ENCODE measurements around the gene CDC7. TPM values are rescaled to one million over a fixed set of nuclear protein-coding genes. Genes with fewer than 3 reads are reported as not detected.
"Not testable (repeated sequence)": the region's sequence is repeated elsewhere in the genome, so short reads cannot be mapped to it uniquely, and the experiment has no call there.

The CDC7 gene
- total RNA-seq, 1 donor from 2014 or later, result 1.2 TPM

- intact Hi-C loops (cut with micrococcal nuclease), result no loop called here
- no peak for DNase-seq
- ATAC-seq, result no peak
These were observed 4.4 kb downstream of the CDC7 start for GRCh38 chr1:91505086-91505485.

GRCh38 chr1:91506071-91506470 lies 5.4 kb downstream of the CDC7 start:
- DNase-seq (no peak), ATAC-seq (no peak)
- intact Hi-C loops (cut with micrococcal nuclease), result no loop called here

GRCh38 chr1:91507328-91507727 lies 6.7 kb downstream of the CDC7 start:
- intact Hi-C loops (cut with micrococcal nuclease), result no loop called here
- no peak for ATAC-seq

GRCh38 chr1:91510754-91511153 lies 10.1 kb downstream of the CDC7 start:
- ATAC-seq, result no peak
- intact Hi-C loops (cut with micrococcal nuclease), result loop anchor here (5.0 kb wide), 1 partner anchor 417 kb away; no protein-coding TSS in a partner anchor
- DNase-seq, result no peak

More at GRCh38 chr1:91507328-91507727, 6.7 kb downstream of the CDC7 start:
- no peak for DNase-seq

GRCh38 chr1:91511386-91511785 lies 10.7 kb downstream of the CDC7 start:
- ATAC-seq (peak; percentile 32), DNase-seq (no peak)
- intact Hi-C loops (cut with micrococcal nuclease), result loop anchor here (5.0 kb wide), 1 partner anchor 416 kb away; no protein-coding TSS in a partner anchor

- no peak for ATAC-seq
- no peak for DNase-seq
- intact Hi-C loops (cut with micrococcal nuclease), result loop anchor here (5.0 kb wide), 1 partner anchor 414 kb away; no protein-coding TSS in a partner anchor
These were observed 12.5 kb downstream of the CDC7 start for GRCh38 chr1:91513160-91513559.

GRCh38 chr1:91513706-91514105 lies 13.1 kb downstream of the CDC7 start:
- intact Hi-C loops (cut with micrococcal nuclease), result loop anchor here (5.0 kb wide), 1 partner anchor 414 kb away; no protein-coding TSS in a partner anchor
- no peak for DNase-seq
- no peak for ATAC-seq

GRCh38 chr1:91515994-91516393 lies 15.3 kb downstream of the CDC7 start:
- ATAC-seq (no peak), DNase-seq (no peak)
- intact Hi-C loops (cut with micrococcal nuclease), result no loop called here

GRCh38 chr1:91516605-91517004 lies 16.0 kb downstream of the CDC7 start:
- ATAC-seq; intact Hi-C loops (cut with micrococcal nuclease); DNase-seq: not testable (repeated sequence)

GRCh38 chr1:91519167-91519566 lies 18.5 kb downstream of the CDC7 start:
- intact Hi-C loops (cut with micrococcal nuclease); DNase-seq: not testable (repeated sequence)
- peak; percentile 31 for ATAC-seq

- no peak for DNase-seq
- intact Hi-C loops (cut with micrococcal nuclease), result no loop called here
- ATAC-seq, result no peak
These were observed 20.4 kb downstream of the CDC7 start for GRCh38 chr1:91520942-91521507.

- intact Hi-C loops (cut with micrococcal nuclease), result no loop called here
- no peak for ATAC-seq
These were observed 22.8 kb downstream of the CDC7 start for GRCh38 chr1:91523482-91523881.

GRCh38 chr1:91526496-91526895 lies 25.8 kb downstream of the CDC7 start:
- ATAC-seq (no peak), DNase-seq (no peak)
- intact Hi-C loops (cut with micrococcal nuclease), result no loop called here

More at GRCh38 chr1:91523482-91523881, 22.8 kb downstream of the CDC7 start:
- DNase-seq, result no peak

- no peak for DNase-seq
- ATAC-seq, result no peak
- intact Hi-C loops (cut with micrococcal nuclease), result no loop called here
These were observed 26.7 kb downstream of the CDC7 start for GRCh38 chr1:91527266-91527765.

GRCh38 chr1:91527781-91528180 lies 27.1 kb downstream of the CDC7 start:
- ATAC-seq, result no peak
- no peak for DNase-seq
- intact Hi-C loops (cut with micrococcal nuclease), result no loop called here

GRCh38 chr1:91529856-91530255 lies 29.2 kb downstream of the CDC7 start:
- intact Hi-C loops (cut with micrococcal nuclease), result no loop called here
- no peak for ATAC-seq
- no peak for DNase-seq

GRCh38 chr1:91533361-91534024 lies 32.8 kb downstream of the CDC7 start:
- DNase-seq (no peak), ATAC-seq (no peak)
- intact Hi-C loops (cut with micrococcal nuclease), result no loop called here

GRCh38 chr1:91535441-91535840 lies 34.8 kb downstream of the CDC7 start:
- ATAC-seq, result no peak
- intact Hi-C loops (cut with micrococcal nuclease), result no loop called here
- no peak for DNase-seq

GRCh38 chr1:91537281-91537986 lies 36.8 kb downstream of the CDC7 start:
- intact Hi-C loops (cut with micrococcal nuclease), result no loop called here
- ATAC-seq (peak; percentile 78), DNase-seq (no peak)

- intact Hi-C loops (cut with micrococcal nuclease), result no loop called here
- DNase-seq, result no peak
These were observed 37.3 kb downstream of the CDC7 start for GRCh38 chr1:91537987-91538304.

More at GRCh38 chr1:91537987-91538304, 37.3 kb downstream of the CDC7 start:
- ATAC-seq, result no peak
